GM21529 (cell line): ENCODE measurements around the gene ZCWPW2.

Experiments
- ATAC-seq: cut with Tn5 transposase; IDR thresholded peaks from one replicate; pipeline ENCODE4 v1.9.1; 2021; ENCODE audit not compliant: unreplicated experiment

The ZCWPW2 gene

DNA sequence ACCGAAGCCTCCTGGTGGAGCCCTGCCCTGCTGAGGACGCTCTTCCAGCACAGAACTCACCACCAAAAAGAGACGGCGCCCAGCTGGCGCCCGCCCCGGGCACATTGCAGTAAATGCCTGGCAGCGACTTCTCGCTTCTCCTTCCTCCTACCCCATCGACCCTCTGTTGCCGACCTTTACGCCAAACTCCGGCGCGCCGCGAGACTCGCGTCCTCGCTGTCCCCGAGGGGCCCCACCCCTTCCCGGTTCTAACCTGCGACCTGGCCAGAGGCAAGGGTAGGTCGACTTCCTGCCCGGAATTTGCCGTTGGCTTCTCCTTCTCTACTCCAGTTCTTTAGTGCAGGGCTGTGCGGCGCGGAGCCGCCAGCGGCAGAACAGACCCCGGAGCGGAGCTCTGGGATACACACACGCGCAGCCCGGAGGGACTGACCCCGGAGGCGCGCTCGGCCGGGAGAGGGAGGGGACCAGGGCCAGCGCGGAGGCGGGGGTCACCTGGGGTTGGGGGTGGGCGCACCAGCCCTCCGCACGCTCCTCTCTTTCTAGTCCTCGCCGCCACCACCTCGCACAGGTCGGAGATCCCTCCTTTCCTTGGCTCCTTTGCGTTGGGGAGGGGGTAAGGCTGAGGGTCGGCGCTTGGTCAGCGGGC lies 226.7 kb downstream of the ZCWPW2 start:
- ATAC-seq, result no peak
